HepG2 (cell line): ENCODE data around the gene ARL11. TPM values are rescaled to one million over a fixed set of nuclear protein-coding genes. Genes with fewer than 3 reads are reported as not detected.

Experiments used
- FOSL1 ChIP-seq: sonication (generic); formaldehyde crosslinking; IDR thresholded peaks from 2 replicates; pipeline ENCODE4 v1.9.0; 2021; ENCODE audit warnings: missing genetic modification reagents, borderline replicate concordance
- GATAD2A ChIP-seq: IDR thresholded peaks from 2 replicates; pipeline ENCODE4 v1.6.1; 2016
- HNRNPLL ChIP-seq: fragments of 200-400 bp; formaldehyde crosslinking; IDR thresholded peaks from 2 replicates; pipeline ENCODE4 v1.6.1; 2017; ENCODE audit warnings: mild to moderate bottlenecking, low read depth, low read length; ENCODE audit not compliant: poor library complexity, severe bottlenecking
- IRF2 ChIP-seq: IDR thresholded peaks from 2 replicates; pipeline ENCODE4 v1.6.1; 2018; ENCODE audit warnings: missing genetic modification reagents, missing compliant biosample characterization
- KDM3A ChIP-seq: IDR thresholded peaks from 2 replicates; pipeline ENCODE4 v1.6.1; 2018; ENCODE audit warnings: low read depth, missing compliant biosample characterization
- KLF16 ChIP-seq, 2 experiments: sonication (generic) in 1 of 2; formaldehyde crosslinking in 1 of 2; IDR thresholded peaks; 2 replicates each; pipeline versions ENCODE4 v1.6.1 to v1.8.0; 2016 to 2023; ENCODE audit warnings: missing genetic modification reagents in 2 of 2, missing compliant biosample characterization in 1 of 2
- RELA ChIP-seq: sonication (generic); formaldehyde crosslinking; IDR thresholded peaks from 2 replicates; pipeline ENCODE4 v1.4.0; 2020; ENCODE audit warnings: missing genetic modification reagents
- SALL1 ChIP-seq: sonication (generic); formaldehyde crosslinking; IDR thresholded peaks from 2 replicates; pipeline ENCODE4 v1.8.0; 2022; ENCODE audit warnings: mild to moderate bottlenecking, missing genetic modification reagents
- TEAD3 ChIP-seq: optimal IDR thresholded peaks from 2 replicates; pipeline ENCODE3; 2016; ENCODE audit warnings: borderline replicate concordance
- ZNF10 ChIP-seq: sonication (generic); formaldehyde crosslinking; IDR thresholded peaks from 2 replicates; pipeline ENCODE4 v1.4.0; 2020; ENCODE audit warnings: mild to moderate bottlenecking, low read depth, missing genetic modification reagents, borderline replicate concordance
- ZNF292 ChIP-seq: sonication (generic); formaldehyde crosslinking; IDR thresholded peaks from 2 replicates; pipeline ENCODE4 v1.8.1; 2022; ENCODE audit warnings: mild to moderate bottlenecking, low read depth, missing genetic modification reagents, borderline replicate concordance
- ZNF567 ChIP-seq: sonication (generic); formaldehyde crosslinking; IDR thresholded peaks from 2 replicates; pipeline ENCODE4 v1.8.1; 2023; ENCODE audit warnings: mild to moderate bottlenecking, missing genetic modification reagents, borderline replicate concordance
- ZNF75D ChIP-seq: sonication (generic); formaldehyde crosslinking; IDR thresholded peaks from 2 replicates; pipeline ENCODE4 v1.8.1; 2023; ENCODE audit warnings: missing genetic modification reagents, mild to moderate bottlenecking, borderline replicate concordance
- polyA plus RNA-seq, 8 experiments: library from polyadenylated mRNA; depleted of rRNA in 3 of 8; stranded (reverse) in 7 of 8; unstranded in 1 of 8; fragments of >200 nt; fragmentation: Illumina TruSeq in 4 of 8; extraction: Trizol in 4 of 8; gene quantifications; 2 replicates each; pipeline versions ENCODE4 v1.2.1 to v1.2.3, GENCODE V29; 2011 to 2016; ENCODE audit warnings: low read depth in 4 of 8, missing spikeins in 1 of 8, mixed read lengths in 1 of 8; ENCODE audit not compliant: insufficient read depth in 1 of 8
- total RNA-seq, 5 experiments: library from RNA; depleted of rRNA; stranded (reverse); fragments of >200 nt; fragmentation: Illumina TruSeq; extraction: Trizol; gene quantifications; 2 replicates each; pipeline ENCODE4 v1.2.3, GENCODE V29; 2016; ENCODE audit warnings: low read depth in 1 of 5
- TF ChIP-seq, protein P1 (sequence below): sonication (generic); formaldehyde crosslinking; IDR thresholded peaks from 2 replicates; pipeline ENCODE4 v1.9.0; 2021; ENCODE audit warnings: missing genetic modification reagents, mild to moderate bottlenecking, borderline replicate concordance
- TF ChIP-seq, protein P2 (sequence below): sonication (generic); formaldehyde crosslinking; IDR thresholded peaks from 2 replicates; pipeline ENCODE4 v1.8.1; 2022; ENCODE audit warnings: mild to moderate bottlenecking, missing genetic modification reagents
- TF ChIP-seq, protein P3 (sequence below): sonication (generic); formaldehyde crosslinking; IDR thresholded peaks from 2 replicates; pipeline ENCODE4 v1.4.0; 2020; ENCODE audit warnings: missing genetic modification reagents
- TF ChIP-seq, protein P4 (sequence below): sonication (generic); formaldehyde crosslinking; IDR thresholded peaks from 2 replicates; pipeline ENCODE4 v1.4.0; 2020; ENCODE audit warnings: low read depth, mild to moderate bottlenecking, missing genetic modification reagents
- TF ChIP-seq, protein P5 (sequence below): sonication (generic); formaldehyde crosslinking; IDR thresholded peaks from 2 replicates; pipeline ENCODE4 v1.5.1; 2020; ENCODE audit warnings: mild to moderate bottlenecking, missing genetic modification reagents, borderline replicate concordance

ARL11 gene
- total and polyA plus RNA-seq, 2 of the 13 experiments (the other 11 are each of a cell fraction or from before 2014, with no cell fraction given): 0.04 to 0.22 TPM

DNA sequence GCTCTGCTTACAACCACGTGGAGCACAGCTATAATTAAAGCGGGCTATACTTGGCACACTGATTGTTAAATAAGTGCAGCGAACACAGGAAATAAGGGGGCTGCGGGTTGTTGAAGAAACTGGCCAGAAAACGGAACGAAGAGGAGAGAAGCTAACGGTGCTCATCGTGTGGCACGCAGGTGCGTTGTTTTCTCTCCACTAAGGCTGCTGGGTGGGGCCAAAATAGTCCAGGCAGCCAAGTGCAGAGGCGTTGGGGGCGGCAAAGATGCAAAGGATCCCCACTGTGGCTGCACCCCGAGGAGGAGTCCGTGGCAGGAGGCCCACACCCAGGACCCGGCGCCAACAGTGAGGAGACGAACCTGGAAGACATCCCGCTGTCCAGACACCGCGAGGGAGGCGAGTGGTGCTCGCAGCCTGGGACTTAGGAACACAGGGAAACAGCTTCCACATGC is 8.1 kb upstream of the ARL11 start (continued):
- TF ChIP-seq, protein P1, sequence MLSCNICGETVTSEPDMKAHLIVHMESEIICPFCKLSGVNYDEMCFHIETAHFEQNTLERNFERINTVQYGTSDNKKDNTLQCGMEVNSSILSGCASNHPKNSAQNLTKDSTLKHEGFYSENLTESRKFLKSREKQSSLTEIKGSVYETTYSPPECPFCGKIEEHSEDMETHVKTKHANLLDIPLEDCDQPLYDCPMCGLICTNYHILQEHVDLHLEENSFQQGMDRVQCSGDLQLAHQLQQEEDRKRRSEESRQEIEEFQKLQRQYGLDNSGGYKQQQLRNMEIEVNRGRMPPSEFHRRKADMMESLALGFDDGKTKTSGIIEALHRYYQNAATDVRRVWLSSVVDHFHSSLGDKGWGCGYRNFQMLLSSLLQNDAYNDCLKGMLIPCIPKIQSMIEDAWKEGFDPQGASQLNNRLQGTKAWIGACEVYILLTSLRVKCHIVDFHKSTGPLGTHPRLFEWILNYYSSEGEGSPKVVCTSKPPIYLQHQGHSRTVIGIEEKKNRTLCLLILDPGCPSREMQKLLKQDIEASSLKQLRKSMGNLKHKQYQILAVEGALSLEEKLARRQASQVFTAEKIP (CRISPR knock-in tag): no peak
- TF ChIP-seq FOSL1 (CRISPR knock-in tag): no peak
- TF ChIP-seq ZNF75D: no peak
- TF ChIP-seq IRF2: no peak
- TF ChIP-seq HNRNPLL: peak; percentile 54
- no peak for TF ChIP-seq TEAD3
- TF ChIP-seq, protein P2, sequence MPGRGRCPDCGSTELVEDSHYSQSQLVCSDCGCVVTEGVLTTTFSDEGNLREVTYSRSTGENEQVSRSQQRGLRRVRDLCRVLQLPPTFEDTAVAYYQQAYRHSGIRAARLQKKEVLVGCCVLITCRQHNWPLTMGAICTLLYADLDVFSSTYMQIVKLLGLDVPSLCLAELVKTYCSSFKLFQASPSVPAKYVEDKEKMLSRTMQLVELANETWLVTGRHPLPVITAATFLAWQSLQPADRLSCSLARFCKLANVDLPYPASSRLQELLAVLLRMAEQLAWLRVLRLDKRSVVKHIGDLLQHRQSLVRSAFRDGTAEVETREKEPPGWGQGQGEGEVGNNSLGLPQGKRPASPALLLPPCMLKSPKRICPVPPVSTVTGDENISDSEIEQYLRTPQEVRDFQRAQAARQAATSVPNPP: no peak
- TF ChIP-seq, protein P3, sequence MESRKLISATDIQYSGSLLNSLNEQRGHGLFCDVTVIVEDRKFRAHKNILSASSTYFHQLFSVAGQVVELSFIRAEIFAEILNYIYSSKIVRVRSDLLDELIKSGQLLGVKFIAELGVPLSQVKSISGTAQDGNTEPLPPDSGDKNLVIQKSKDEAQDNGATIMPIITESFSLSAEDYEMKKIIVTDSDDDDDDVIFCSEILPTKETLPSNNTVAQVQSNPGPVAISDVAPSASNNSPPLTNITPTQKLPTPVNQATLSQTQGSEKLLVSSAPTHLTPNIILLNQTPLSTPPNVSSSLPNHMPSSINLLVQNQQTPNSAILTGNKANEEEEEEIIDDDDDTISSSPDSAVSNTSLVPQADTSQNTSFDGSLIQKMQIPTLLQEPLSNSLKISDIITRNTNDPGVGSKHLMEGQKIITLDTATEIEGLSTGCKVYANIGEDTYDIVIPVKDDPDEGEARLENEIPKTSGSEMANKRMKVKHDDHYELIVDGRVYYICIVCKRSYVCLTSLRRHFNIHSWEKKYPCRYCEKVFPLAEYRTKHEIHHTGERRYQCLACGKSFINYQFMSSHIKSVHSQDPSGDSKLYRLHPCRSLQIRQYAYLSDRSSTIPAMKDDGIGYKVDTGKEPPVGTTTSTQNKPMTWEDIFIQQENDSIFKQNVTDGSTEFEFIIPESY (CRISPR knock-in tag): 0 out of 2 replicates have a peak, but pooled peaks have one; percentile 59
- peak; percentile 49 for TF ChIP-seq SALL1 (CRISPR knock-in tag)
- TF ChIP-seq ZNF292 (CRISPR knock-in tag): peak; percentile 58; the same call in 1 of the 2 replicates
- no peak for TF ChIP-seq GATAD2A
- TF ChIP-seq, protein P4, sequence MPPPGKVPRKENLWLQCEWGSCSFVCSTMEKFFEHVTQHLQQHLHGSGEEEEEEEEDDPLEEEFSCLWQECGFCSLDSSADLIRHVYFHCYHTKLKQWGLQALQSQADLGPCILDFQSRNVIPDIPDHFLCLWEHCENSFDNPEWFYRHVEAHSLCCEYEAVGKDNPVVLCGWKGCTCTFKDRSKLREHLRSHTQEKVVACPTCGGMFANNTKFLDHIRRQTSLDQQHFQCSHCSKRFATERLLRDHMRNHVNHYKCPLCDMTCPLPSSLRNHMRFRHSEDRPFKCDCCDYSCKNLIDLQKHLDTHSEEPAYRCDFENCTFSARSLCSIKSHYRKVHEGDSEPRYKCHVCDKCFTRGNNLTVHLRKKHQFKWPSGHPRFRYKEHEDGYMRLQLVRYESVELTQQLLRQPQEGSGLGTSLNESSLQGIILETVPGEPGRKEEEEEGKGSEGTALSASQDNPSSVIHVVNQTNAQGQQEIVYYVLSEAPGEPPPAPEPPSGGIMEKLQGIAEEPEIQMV (CRISPR knock-in tag): 0 out of 2 replicates have a peak, but pooled peaks have one; percentile 20
- no peak for TF ChIP-seq ZNF10 (CRISPR knock-in tag)
- TF ChIP-seq RELA (CRISPR knock-in tag): no peak
- no peak for TF ChIP-seq KDM3A (CRISPR knock-in tag)
- TF ChIP-seq, protein P5, sequence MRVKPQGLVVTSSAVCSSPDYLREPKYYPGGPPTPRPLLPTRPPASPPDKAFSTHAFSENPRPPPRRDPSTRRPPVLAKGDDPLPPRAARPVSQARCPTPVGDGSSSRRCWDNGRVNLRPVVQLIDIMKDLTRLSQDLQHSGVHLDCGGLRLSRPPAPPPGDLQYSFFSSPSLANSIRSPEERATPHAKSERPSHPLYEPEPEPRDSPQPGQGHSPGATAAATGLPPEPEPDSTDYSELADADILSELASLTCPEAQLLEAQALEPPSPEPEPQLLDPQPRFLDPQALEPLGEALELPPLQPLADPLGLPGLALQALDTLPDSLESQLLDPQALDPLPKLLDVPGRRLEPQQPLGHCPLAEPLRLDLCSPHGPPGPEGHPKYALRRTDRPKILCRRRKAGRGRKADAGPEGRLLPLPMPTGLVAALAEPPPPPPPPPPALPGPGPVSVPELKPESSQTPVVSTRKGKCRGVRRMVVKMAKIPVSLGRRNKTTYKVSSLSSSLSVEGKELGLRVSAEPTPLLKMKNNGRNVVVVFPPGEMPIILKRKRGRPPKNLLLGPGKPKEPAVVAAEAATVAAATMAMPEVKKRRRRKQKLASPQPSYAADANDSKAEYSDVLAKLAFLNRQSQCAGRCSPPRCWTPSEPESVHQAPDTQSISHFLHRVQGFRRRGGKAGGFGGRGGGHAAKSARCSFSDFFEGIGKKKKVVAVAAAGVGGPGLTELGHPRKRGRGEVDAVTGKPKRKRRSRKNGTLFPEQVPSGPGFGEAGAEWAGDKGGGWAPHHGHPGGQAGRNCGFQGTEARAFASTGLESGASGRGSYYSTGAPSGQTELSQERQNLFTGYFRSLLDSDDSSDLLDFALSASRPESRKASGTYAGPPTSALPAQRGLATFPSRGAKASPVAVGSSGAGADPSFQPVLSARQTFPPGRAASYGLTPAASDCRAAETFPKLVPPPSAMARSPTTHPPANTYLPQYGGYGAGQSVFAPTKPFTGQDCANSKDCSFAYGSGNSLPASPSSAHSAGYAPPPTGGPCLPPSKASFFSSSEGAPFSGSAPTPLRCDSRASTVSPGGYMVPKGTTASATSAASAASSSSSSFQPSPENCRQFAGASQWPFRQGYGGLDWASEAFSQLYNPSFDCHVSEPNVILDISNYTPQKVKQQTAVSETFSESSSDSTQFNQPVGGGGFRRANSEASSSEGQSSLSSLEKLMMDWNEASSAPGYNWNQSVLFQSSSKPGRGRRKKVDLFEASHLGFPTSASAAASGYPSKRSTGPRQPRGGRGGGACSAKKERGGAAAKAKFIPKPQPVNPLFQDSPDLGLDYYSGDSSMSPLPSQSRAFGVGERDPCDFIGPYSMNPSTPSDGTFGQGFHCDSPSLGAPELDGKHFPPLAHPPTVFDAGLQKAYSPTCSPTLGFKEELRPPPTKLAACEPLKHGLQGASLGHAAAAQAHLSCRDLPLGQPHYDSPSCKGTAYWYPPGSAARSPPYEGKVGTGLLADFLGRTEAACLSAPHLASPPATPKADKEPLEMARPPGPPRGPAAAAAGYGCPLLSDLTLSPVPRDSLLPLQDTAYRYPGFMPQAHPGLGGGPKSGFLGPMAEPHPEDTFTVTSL (CRISPR knock-in tag): no peak
- TF ChIP-seq ZNF567 (CRISPR knock-in tag): no peak
- no peak for TF ChIP-seq KLF16 (CRISPR knock-in tag; IDR thresholded peaks at IDR 0.05)
